Measurements from ENCODE around the gene LRRC4C.

DNA sequence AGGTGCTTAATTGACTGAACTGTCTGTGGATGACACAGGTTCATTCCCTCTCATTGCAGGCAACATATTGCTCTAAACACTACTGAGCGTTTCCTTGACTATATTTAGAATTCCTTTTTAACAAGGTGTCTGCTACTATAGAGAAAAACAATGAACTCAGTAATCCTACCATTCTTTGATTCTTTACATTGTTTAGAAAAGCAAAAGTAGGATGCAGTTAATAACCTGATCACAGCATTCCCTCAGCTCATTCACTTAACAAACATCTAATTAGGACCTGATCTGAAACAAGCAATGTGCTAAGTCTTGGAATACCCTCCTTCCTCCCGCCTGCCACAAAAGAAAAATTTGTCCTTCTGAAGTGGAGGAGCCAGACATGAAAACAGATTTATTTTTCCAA, 313.1 kb downstream of the LRRC4C start:
- TF ChIP-seq TEAD4 (IDR thresholded peaks at IDR 0.05) (no peak), EP300 (IDR thresholded peaks at IDR 0.05; ENCODE audit: borderline replicate concordance) (no peak), MAX (IDR thresholded peaks at IDR 0.05) (no peak), RAD21 (IDR thresholded peaks at IDR 0.05; ENCODE audit: low read depth) (no peak), EGR1 (IDR thresholded peaks at IDR 0.05) (no peak), CEBPB (IDR thresholded peaks at IDR 0.05) (no peak), TCF12 (IDR thresholded peaks at IDR 0.05; ENCODE audit: low read depth) (no peak), NFIC (IDR thresholded peaks at IDR 0.05) (no peak), ZBTB7A (IDR thresholded peaks at IDR 0.05; ENCODE audit: low read depth) (no peak), TAF1 (IDR thresholded peaks at IDR 0.05; ENCODE audit: low read depth) (no peak)
- TF ChIP-seq, protein P1, sequence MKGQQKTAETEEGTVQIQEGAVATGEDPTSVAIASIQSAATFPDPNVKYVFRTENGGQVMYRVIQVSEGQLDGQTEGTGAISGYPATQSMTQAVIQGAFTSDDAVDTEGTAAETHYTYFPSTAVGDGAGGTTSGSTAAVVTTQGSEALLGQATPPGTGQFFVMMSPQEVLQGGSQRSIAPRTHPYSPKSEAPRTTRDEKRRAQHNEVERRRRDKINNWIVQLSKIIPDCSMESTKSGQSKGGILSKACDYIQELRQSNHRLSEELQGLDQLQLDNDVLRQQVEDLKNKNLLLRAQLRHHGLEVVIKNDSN (IDR thresholded peaks at IDR 0.05): no peak
- TF ChIP-seq, protein P2, sequence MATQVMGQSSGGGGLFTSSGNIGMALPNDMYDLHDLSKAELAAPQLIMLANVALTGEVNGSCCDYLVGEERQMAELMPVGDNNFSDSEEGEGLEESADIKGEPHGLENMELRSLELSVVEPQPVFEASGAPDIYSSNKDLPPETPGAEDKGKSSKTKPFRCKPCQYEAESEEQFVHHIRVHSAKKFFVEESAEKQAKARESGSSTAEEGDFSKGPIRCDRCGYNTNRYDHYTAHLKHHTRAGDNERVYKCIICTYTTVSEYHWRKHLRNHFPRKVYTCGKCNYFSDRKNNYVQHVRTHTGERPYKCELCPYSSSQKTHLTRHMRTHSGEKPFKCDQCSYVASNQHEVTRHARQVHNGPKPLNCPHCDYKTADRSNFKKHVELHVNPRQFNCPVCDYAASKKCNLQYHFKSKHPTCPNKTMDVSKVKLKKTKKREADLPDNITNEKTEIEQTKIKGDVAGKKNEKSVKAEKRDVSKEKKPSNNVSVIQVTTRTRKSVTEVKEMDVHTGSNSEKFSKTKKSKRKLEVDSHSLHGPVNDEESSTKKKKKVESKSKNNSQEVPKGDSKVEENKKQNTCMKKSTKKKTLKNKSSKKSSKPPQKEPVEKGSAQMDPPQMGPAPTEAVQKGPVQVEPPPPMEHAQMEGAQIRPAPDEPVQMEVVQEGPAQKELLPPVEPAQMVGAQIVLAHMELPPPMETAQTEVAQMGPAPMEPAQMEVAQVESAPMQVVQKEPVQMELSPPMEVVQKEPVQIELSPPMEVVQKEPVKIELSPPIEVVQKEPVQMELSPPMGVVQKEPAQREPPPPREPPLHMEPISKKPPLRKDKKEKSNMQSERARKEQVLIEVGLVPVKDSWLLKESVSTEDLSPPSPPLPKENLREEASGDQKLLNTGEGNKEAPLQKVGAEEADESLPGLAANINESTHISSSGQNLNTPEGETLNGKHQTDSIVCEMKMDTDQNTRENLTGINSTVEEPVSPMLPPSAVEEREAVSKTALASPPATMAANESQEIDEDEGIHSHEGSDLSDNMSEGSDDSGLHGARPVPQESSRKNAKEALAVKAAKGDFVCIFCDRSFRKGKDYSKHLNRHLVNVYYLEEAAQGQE (IDR thresholded peaks at IDR 0.05; ENCODE audit: low read depth): no peak
